Psoas muscle (tissue), 8 donors: ENCODE results near the gene ZSCAN18. TPM values are rescaled to one million over a fixed set of nuclear protein-coding genes. Genes with fewer than 3 reads are reported as not detected.
A peak's percentile ranks its signal among the peaks of the same experiment; 100 is the strongest.

ENCODE experiments used
- ATAC-seq, 4 donors: fragments of 200-7000 bp; cut with Tn5 transposase; one replicate each; pipeline ENCODE4 v1.9.1; 2020; ENCODE audit warnings: moderate library complexity in 3 of 4, mild to moderate bottlenecking in 2 of 4
- DNase-seq, 2 donors: peaks; one replicate each; pipeline ENCODE4 v3.0.0-alpha.2; 2020
- H3K27ac ChIP-seq: fragments of 200-600 bp; one replicate; pipeline ENCODE4 v1.8.0; 2022
- H3K27me3 ChIP-seq, 3 donors: fragments of 200-600 bp in 1 of 3; one replicate each; pipeline versions ENCODE4 v1.6.1 to v1.8.0; 2013 to 2022; ENCODE audit warnings: low read length in 2 of 3, mild to moderate bottlenecking in 2 of 3, moderate library complexity in 1 of 3; ENCODE audit not compliant: insufficient read depth in 3 of 3
- H3K36me3 ChIP-seq, 2 donors: fragments of 200-600 bp in 1 of 2; one replicate each; pipeline versions ENCODE4 v1.6.1 to v1.8.0; 2013 to 2022; ENCODE audit warnings: low read depth in 1 of 2, mild to moderate bottlenecking in 1 of 2, moderate library complexity in 1 of 2; ENCODE audit not compliant: insufficient read depth in 1 of 2
- H3K4me1 ChIP-seq: fragments of 200-600 bp; one replicate; pipeline ENCODE4 v1.8.0; 2022
- H3K4me3 ChIP-seq: fragments of 200-600 bp; one replicate; pipeline ENCODE4 v1.8.0; 2022; ENCODE audit warnings: mild to moderate bottlenecking
- H3K9me3 ChIP-seq: fragments of 200-600 bp; one replicate; pipeline ENCODE4 v1.8.0; 2022
- CTCF ChIP-seq: fragments of 200-600 bp; IDR thresholded peaks from one replicate; pipeline ENCODE4 v1.8.0; 2022; ENCODE audit warnings: antibody characterized with exemption
- WGBS, 3 donors: extraction: QIAGEN DNeasy Blood & Tissue Kit; methylation state at CpG; one replicate each; pipeline versions ENCODE4 v1.1.6 to v1.1.7; 2013; 5-methylcytosine and 5-hydroxymethylcytosine counted together
- intact Hi-C, 2 donors: fragments of 100-400 bp; cut with DNase I; formaldehyde crosslinking; loops; one replicate each; pipeline versions ENCODE4 v1.11.0 to v1.14.2; 2022
- polyA plus RNA-seq, 3 donors: library from polyadenylated mRNA; stranded (reverse); fragments of 200-250 nt; gene quantifications; one replicate each; pipeline ENCODE4 v1.2.3, GENCODE V29; 2013
- total RNA-seq, 4 donors: library from RNA; stranded (reverse); fragmentation: NEBNext Ultra II Directional in 2 of 4; extraction: Animal tissue kit (Norgen Biotek cat#: 25700) in 2 of 4; gene quantifications; one replicate each; pipeline versions ENCODE4 v1.2.1 to v1.2.4, GENCODE V29; 2021 to 2023
- donor health status: healthy with polysubstance abuse.
- donor health status: DM: no; HTN: no; CAD: no; lungs with moderate emphysema.
- donor health status: Bipolar disorder and iron deficiency.
- donor health status: healthy.
- donor health status: DM: yes; HTN: yes; CAD: no.
- donor health status: DM: no; HTN: no; CAD: no.
- donor health status: DM: no; HTN: no; CAD: no.
- donor health status: DM: yes; HTN: yes; CAD: no.

The ZSCAN18 gene
- total and polyA plus RNA-seq, 7 donors: 9.5 to 36.8 (median 14.0) TPM

GRCh38 chr19:58128041-58128685, 30.1 kb upstream of the ZSCAN18 start:
- ATAC-seq (no peak), DNase-seq (no peak)
- H3K27ac ChIP-seq: no peak overlapping the region
- no peak for TF ChIP-seq CTCF
- H3K9me3 ChIP-seq: peaks cover 94% of the 10 kb centered on the region
- WGBS, 3 donors: 99% methylated on average over 12 of the region's 12 CpGs
- no peaks in the 10 kb centered on the region for H3K4me1 ChIP-seq
- H3K27me3 ChIP-seq: no peaks in the 10 kb centered on the region
- H3K4me3 ChIP-seq: no peak overlapping the region
- intact Hi-C loops: no loop called here
- peaks cover 26 to 33% of the 10 kb centered on the region in 2 donors for H3K36me3 ChIP-seq

- DNase-seq: no peak
- no peaks in the 10 kb centered on the region for H3K4me1 ChIP-seq
- no peak for ATAC-seq
- H3K27ac ChIP-seq: no peak overlapping the region
- 67 to 70% (median 70%) methylated on average over 5 of the region's 5 CpGs for WGBS, 3 donors
- peaks cover 93% of the 10 kb centered on the region for H3K9me3 ChIP-seq
- no peak for TF ChIP-seq CTCF
- H3K36me3 ChIP-seq: peaks cover 12% of the 10 kb centered on the region in 2 donors
- peaks cover 0 to 5% (median 2%) of the 10 kb centered on the region in 3 donors for H3K27me3 ChIP-seq
- H3K4me3 ChIP-seq: no peak overlapping the region
- intact Hi-C loops: no loop called here
Observed at GRCh38 chr19:58123354-58123753, 25.3 kb upstream of the ZSCAN18 start.

- no peak for DNase-seq
- peaks cover 0 to 17% (median 11%) of the 10 kb centered on the region in 3 donors for H3K27me3 ChIP-seq
- ATAC-seq: no peak
- no peaks in the 10 kb centered on the region for H3K36me3 ChIP-seq
- TF ChIP-seq CTCF: no peak
- no peaks in the 10 kb centered on the region for H3K4me1 ChIP-seq
- intact Hi-C loops: no loop called here
- no peak overlapping the region for H3K27ac ChIP-seq
- peaks cover 60% of the 10 kb centered on the region for H3K9me3 ChIP-seq
- WGBS, 3 donors: 79 to 83% (median 80%) methylated on average over 5 of the region's 5 CpGs
- no peak overlapping the region for H3K4me3 ChIP-seq
Observed at GRCh38 chr19:58118979-58119733, 21.1 kb upstream of the ZSCAN18 start.

- ATAC-seq: no peak
- intact Hi-C loops: no loop called here
- Histone ChIP-seq H3K4me1 (no peaks in the 10 kb centered on the region), H3K4me3 (peak overlapping the region; percentile 41), H3K9me3 (peaks cover 49% of the 10 kb centered on the region), H3K36me3 (no peaks in the 10 kb centered on the region), H3K27ac (no peak overlapping the region), H3K27me3 (peaks cover 0 to 17% (median 11%) of the 10 kb centered on the region in 3 donors)
- WGBS, 3 donors: 2 to 3% (median 2%) methylated on average over 56 to 77 of the region's 77 CpGs
- DNase-seq: no peak
- TF ChIP-seq CTCF: no peak
Observed at GRCh38 chr19:58117841-58118575, 20.0 kb upstream of the ZSCAN18 start.
